Hepatocyte (in vitro differentiated cells): ENCODE data around the gene WDR88.

Experiments used
- CTCF ChIP-seq: fragments of 200-600 bp; sonication (generic); IDR thresholded peaks from 2 replicates; pipeline ENCODE4 v1.5.1; 2016; ENCODE audit warnings: antibody characterized with exemption, mild to moderate bottlenecking; ENCODE audit not compliant: poor library complexity
- EZH2 ChIP-seq: fragments of 200-600 bp; sonication (generic); IDR thresholded peaks from 2 replicates; pipeline ENCODE4 v1.6.1; 2016; ENCODE audit warnings: antibody characterized with exemption, mild to moderate bottlenecking, borderline replicate concordance

- TF ChIP-seq EZH2 (no peak), CTCF (no peak)
Observed at GRCh38 chr19:33201473-33201872, 69.6 kb downstream of the WDR88 start.
